Forelimb muscle (tissue), 1 donor: ENCODE data around the gene DCHS1. TPM values are rescaled to one million over a fixed set of nuclear protein-coding genes. Genes with fewer than 3 reads are reported as not detected.

Experiments used
- DNase-seq: peaks from one replicate; pipeline ENCODE4 v3.0.0-alpha.2; 2013; ENCODE audit warnings: low read depth
- polyA plus RNA-seq: library from polyadenylated mRNA; unstranded; fragments of 120-200 nt; gene quantifications from one replicate; pipeline ENCODE4 v1.2.1, GENCODE V29; 2013; ENCODE audit not compliant: insufficient read length

The DCHS1 gene
- polyA plus RNA-seq, 1 donor: 35.8 TPM

GRCh38 chr11:6647836-6648235 is 7.8 kb downstream of the DCHS1 start:
- no peak for DNase-seq

DNA sequence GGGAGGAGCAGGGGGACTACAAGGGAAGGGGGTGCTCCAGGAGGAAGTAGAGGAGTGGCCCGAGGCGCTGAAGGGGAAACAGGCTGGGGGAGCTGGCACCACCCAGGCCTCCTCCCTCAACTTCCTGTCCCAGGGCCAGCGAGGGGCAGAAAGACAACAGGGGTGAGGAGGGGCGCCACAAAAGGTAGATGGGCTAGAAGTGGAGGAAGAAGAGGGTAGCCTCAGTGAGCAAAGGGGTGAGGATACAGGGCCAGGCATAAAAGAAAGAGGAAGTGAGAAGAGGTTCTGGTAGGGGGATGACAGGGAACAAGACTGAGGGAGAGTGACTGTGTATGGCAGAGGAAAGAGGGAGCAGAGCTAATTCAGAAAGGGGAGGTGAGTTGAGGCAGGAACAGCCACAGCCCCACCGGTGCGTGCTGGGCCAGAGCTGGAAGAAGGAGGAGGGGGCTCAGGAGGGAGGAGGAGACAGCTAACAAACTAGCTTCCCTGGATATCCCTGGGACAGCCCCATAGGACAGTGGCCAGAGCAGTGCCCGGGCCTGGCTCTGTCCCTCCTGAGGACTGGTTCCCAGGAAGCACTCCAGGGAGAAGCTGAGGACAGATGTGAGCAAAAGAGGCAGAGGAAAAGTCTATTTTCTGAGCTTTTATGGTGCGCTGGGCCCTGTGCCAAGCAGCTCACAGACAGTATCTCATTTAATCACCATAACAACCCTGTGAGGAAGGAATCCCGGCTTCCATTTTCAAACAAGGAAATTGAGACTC is 8.5 kb downstream of the DCHS1 start:
- no peak for DNase-seq

DNA sequence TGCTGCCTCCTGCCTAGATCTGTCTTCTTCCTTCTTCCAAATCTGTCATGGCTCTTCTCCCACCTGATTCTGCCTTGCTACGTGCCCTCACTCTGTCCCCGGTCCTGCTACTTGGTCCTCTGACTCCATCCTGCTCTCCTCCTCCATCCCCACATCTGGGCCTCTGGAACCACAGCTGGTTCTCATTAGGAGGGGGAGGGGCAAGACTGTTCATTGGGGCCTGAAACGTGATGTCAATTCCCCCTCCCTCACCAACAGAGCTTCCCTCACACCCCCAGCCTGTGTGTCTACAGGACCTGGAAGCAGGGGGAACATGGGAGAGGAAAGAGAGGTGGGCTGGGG is 9.1 kb downstream of the DCHS1 start:
- peak; percentile 88 for DNase-seq

DNA sequence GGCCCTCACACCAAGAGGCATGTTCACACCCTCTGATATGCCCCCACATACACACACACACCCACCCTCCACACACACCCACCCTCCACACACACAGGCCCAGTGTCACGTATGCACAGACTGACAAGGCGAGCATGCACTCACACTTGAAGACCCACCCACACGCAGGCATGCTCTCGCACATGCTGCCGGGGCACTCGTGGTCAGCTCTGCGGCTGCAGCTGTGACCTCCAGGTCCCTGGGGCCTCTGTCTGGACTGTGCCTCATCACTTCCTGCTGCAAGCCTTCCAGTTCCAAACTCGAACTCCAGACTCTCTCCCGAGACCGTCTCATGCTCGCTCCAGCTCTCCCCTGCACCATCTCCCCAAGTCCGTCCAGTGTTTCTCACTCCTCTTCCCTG is 9.5 kb downstream of the DCHS1 start:
- no peak for DNase-seq

- DNase-seq: no peak
These were observed 12.7 kb downstream of the DCHS1 start for GRCh38 chr11:6642957-6643356.

DNA sequence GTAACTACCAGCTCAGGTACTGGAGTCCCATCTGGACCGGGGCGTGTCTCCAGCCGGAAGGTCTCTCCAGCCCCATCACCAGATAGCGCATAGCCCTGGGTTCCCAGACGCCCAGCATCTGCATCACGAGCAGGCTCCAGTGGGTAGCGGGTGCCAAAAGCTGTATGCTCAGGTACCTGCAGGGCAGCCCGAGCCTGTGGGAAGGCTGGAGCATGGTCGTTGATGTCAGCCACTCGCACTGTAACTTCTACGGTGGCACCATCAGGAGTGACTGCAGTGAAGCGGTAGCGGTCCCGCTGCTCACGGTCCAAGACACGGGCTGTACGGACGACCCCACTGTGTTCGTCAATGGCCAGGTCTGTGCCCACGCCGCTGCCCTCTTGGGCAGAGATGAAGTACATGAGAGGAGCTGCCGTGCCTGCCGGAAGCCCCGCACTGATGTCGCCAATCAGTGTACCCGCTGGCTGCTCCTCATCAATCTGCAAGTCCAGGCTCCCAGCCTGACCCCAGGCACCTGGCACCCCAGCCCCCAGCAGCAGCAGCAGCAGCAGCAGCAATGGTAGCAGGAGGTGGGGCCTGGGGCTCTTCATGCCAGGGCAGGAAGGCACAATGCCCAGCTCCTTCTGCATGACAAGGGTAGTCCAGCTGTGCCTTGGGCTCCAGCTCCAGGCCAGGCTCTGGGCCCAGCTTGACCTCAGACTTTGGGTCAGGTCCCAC is 14.5 kb downstream of the DCHS1 start:
- no peak for DNase-seq

DNA sequence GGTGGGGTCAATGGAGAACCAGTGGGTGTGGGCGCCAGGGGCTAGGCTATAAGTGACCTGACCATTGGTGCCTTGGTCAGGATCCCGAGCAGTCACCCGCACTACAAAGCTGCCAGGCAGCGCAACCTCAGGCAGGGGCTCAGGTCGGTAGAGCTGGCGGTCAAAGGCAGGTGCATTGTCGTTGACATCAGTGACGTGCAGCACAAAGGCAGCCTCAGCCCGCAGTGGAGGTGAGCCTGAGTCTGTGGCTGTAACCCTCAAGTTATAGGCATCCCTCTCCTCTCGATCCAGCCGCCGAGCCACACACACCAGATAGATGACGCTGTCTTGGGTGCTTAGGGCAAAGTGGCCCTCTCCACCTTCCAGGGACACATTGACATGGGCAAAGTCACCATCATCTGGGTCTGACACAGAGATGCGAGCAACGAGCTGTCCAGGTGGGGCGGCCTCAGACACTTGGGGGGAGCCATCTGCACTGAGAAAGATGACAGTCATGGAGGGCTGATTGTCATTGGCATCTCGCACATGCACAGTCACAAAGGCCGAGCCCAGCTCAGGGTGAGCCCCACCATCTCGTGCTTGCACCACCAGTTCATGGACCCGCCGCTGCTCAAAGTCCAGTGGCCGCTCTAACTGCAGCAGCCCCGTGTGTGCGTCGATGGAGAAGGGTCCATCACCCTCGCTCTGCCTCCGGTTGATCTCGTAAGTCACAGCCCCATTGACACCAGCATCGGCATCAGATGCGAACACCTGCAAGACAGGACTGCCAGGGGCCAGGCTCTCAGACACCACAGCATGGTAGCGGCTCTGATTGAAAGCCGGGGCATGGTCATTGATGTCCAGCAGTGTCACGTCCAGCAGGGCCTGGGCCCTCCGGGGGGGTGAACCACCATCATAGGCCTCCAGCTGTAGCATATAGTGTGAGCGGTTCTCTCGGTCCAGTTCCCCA is 15.3 kb downstream of the DCHS1 start:
- DNase-seq: no peak

GRCh38 chr11:6638429-6638828 is 17.2 kb downstream of the DCHS1 start:
- no peak for DNase-seq

DNA sequence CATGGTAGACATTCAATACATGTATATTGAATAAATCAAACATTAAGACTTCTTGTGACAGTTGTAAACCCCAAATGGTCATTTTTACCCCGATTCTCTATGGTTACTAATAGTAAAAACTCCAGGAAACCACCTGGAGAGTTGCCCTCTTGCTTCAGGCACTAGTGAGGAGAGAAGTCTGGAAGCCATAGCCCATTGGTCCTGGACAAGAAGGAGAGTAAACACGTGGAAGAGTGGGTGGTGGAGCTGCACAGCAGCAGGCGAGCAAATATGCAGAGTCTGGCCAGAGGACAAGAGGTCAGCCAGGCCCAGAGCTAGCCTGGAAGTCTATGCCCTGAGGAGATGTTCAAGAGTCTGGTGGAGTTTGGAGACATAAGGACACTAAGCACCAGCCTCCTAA is 17.7 kb downstream of the DCHS1 start:
- no peak for DNase-seq

DNA sequence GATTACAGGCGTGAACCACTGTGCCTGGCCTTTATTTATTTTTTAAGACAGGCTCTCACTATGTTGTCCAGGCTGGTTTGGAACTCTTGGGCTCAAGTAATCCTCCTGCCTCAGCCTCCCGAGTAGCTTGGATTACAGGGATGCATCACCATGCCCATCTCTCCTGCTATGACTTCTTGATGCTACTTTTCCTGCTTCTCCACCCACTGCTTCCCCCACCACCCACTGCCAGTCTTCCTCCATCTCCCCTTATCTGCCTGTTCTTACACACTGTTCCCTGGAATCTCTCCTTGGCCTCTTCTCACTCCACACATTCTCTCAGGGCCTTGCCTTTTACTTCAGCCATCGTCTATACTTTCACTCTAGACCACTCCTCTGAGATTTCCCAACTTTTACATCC is 19.1 kb downstream of the DCHS1 start:
- no peak for DNase-seq

DNA sequence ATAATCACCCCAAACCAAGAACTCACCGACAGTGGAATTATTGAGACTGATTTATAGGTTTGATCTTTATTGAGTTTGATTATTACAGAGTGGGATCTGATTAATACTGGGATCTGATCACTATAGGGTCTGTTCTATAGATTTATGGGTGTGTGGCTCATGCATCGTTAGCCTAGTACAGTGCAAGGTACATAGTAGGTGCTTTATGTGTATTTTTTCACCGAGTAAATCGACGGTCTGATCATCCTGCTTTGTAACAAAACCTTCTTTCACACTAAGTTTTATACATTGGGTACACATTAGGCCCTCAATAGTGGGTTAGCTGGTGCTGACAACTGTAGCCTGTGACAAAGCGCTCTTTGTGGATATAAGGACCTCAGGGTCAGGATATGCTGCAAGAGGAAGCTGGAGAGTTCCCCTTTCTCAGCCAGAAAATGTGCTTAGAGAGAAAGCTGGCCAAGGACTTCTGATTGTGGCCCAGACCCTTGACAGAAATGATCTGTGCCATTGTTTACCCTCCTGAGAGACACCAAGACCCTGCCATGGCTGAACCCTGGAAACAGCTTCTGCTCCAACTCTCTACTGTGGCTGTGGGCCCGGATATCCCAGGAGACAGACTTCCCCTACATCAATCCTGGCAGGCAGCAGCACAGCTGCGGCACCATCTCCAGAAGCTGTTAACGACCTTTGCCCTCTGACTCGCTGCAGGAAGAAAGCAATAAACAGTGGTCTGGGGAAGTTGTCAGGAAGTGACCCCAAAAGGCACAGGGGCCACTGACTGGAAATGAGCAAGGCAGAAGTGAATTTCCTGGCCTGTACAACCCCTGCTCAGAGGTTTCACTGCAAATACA is 20.3 kb downstream of the DCHS1 start:
- no peak for DNase-seq

DNA sequence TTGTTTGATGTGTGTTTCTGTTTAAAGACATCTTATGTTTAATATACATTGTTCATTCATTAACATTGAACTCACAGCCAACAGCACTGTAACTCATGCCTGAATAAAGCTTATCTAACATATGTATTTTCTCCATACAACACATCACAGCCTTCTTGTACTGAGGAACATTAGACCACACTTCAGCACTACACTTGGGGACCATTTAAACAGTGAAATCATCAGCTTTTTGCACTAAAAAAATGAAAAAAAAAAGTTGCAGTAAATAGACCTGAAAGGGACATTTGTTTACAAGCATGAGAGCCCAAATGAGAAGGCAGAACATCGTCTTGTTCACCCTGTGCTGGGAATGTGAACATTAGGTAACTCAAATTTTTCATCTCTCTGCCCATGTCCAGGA is 21.1 kb downstream of the DCHS1 start:
- no peak for DNase-seq

GRCh38 chr11:6633422-6634408 is 21.9 kb downstream of the DCHS1 start:
- no peak for DNase-seq

- DNase-seq: no peak
These were observed 23.2 kb downstream of the DCHS1 start for GRCh38 chr11:6632116-6633073.

DNA sequence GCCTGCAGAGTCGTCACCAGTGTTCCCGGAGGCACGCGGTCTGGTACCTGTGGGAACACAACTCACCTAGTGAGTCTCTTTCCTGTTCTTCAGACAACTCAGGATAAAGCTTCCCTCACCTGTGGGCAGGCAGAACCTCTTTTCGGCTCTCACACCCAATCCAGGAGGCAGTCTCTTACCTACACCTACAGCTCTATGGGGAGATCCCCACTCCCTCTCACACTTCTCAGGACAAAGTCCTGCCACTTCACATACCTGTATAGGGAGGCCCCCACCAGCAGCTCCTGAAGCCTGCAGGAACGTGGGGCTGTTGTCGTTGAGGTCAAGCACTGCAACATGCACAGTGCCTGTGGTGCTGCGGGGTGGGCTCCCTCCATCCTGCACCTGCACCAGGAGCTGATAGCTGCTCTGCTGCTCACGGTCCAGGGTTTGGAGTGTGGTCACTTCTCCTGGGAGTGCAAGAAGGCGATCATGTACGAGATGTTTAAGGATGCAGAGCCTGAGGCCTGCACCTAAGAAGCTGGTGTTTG is 24.2 kb downstream of the DCHS1 start:
- DNase-seq: no peak

DNA sequence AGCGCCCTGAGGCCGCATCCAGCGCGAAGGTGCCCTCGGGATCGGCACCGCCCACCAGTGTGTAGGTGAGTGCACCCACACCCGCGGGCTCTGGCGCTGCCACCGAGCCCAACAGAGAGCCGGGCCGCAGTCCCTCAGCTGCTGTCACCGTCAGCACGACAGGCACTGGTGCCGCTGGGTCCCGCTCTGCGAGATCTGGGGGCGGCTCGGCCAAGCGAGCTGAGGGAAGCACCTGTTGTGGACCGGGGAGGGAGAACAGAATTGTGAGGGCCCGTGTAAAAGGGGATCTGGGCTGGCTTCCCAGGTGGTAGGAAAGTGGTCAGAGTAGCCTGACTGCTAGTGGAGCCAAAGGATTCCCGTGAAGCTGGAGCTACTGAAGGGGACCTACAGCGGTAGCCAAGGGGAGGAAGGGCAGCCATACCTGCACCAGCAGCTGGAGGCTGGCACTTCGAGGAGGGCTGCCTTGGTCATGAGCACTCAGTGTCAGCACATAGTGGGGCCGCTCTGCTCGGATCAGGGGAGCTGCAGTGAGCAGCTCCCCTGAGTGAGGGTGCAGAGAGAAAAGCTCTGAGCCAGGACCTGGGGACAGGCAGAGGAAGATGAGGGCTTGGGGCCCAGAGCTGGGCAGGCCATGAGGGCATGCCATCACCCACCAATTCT is 24.8 kb downstream of the DCHS1 start:
- DNase-seq: no peak

DNA sequence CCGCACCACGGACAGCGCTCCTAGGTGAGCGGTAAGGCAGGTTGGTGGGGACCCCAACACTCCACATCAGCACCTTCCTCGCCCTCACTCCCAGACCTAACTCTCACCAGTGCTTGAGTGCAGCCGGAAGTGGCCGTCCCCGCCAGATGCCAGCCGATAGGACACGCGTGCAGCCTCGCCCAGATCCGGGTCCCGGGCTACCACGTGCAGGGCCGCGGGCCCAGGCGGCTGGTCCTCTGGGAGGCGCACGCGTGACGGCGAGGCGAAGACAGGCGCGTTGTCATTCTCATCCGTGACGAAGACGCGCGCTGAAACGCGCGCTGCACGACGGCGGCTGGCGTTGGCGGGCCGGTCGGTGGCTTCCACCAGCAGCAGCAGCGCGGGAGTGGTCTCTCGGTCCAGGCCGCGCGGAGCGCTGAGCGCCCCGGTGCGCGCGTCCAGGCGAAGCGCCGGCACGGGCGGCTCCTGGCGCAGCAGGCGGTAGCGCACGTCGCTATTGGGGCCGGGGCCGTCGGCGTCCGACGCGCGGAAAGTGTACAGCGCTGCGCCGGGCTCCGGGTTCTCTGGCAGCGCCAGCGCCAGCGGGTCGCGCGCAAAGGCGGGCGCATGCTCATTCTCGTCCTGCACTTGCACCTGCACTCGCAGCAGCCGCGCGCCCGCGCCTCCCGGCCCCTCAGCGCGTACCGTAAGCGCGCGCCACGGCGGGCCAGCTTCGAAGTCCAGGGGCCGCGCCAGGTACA is 25.5 kb downstream of the DCHS1 start:
- DNase-seq: no peak

GRCh38 chr11:6629573-6629891 is 26.1 kb downstream of the DCHS1 start:
- DNase-seq: no peak
